ENCODE results near the gene ZNF154.

ZNF154 gene

GRCh38 chr19:57648331-57649003 is 60.5 kb downstream of the ZNF154 start:
- no peak for TF ChIP-seq CTCF (conservative IDR thresholded peaks at IDR 0.05; ENCODE audit: low read depth, low read length)
- DNase-seq (ENCODE audit: low read depth), result no peak

More at GRCh38 chr19:57648331-57649003, 60.5 kb downstream of the ZNF154 start:
- no peak overlapping the region for H3K4me3 ChIP-seq (ENCODE audit: low read depth, low read length)
